A549 (cell line): ENCODE data around the gene NAV2.

Experiments used
- CHD2 ChIP-seq: fragments of 150-350 bp; IDR thresholded peaks from 2 replicates; pipeline ENCODE4 v1.6.1; 2014; ENCODE audit warnings: low read length; ENCODE audit not compliant: partially characterized antibody
- GATA3 ChIP-seq: IDR thresholded peaks from 2 replicates; pipeline ENCODE4 v1.6.1; 2012; ENCODE audit warnings: borderline replicate concordance
- JUN ChIP-seq, 2 experiments: fragments of >200 bp; sonication (Bioruptor Twin); formaldehyde crosslinking; IDR thresholded peaks; 2 replicates in 1 of 2; 3 replicates in 1 of 2; pipeline ENCODE4 v1.6.1; 2016 to 2017
- JUNB ChIP-seq: fragments of >200 bp; sonication (Bioruptor Twin); formaldehyde crosslinking; IDR thresholded peaks from 2 replicates; pipeline ENCODE4 v1.6.1; 2016
- MYC ChIP-seq: IDR thresholded peaks from 2 replicates; pipeline ENCODE4 v1.6.1; 2012; ENCODE audit warnings: mild to moderate bottlenecking, inconsistent platforms, low read length, improper control_type of control experiment, borderline replicate concordance
- NFE2L2 ChIP-seq: fragments of 150-350 bp; conservative IDR thresholded peaks from 2 replicates; pipeline ENCODE4 v1.6.1; 2014; ENCODE audit warnings: low read length
- POLR2A ChIP-seq: IDR thresholded peaks from 2 replicates; pipeline ENCODE4 v1.6.1; 2012; ENCODE audit warnings: mild to moderate bottlenecking, low read length
- POLR2AphosphoS2 ChIP-seq: conservative IDR thresholded peaks from 2 replicates; pipeline ENCODE4 v1.6.1; 2012; ENCODE audit warnings: low read length, improper control_type of control experiment, inconsistent platforms
- RAD21 ChIP-seq, 2 experiments: fragments of >200 bp in 1 of 2; sonication (Bioruptor Twin) in 1 of 2; formaldehyde crosslinking in 1 of 2; IDR thresholded peaks in 1 of 2; conservative IDR thresholded peaks in 1 of 2; 2 replicates in 1 of 2; 3 replicates in 1 of 2; pipeline ENCODE4 v1.6.1; 2012 to 2018; ENCODE audit warnings: inconsistent platforms in 1 of 2
- REST ChIP-seq: fragments of 200-600 bp; sonication (generic); IDR thresholded peaks from 2 replicates; pipeline ENCODE4 v1.6.1; 2016; ENCODE audit warnings: antibody characterized with exemption, mild to moderate bottlenecking, moderate library complexity
- TF ChIP-seq, protein P1 (sequence below): fragments of >200 bp; sonication (Bioruptor Twin); formaldehyde crosslinking; IDR thresholded peaks from 3 replicates; pipeline ENCODE4 v1.5.1; 2016
- TF ChIP-seq, protein P2 (sequence below): IDR thresholded peaks from 2 replicates; pipeline ENCODE4 v1.6.1; 2012

DNA sequence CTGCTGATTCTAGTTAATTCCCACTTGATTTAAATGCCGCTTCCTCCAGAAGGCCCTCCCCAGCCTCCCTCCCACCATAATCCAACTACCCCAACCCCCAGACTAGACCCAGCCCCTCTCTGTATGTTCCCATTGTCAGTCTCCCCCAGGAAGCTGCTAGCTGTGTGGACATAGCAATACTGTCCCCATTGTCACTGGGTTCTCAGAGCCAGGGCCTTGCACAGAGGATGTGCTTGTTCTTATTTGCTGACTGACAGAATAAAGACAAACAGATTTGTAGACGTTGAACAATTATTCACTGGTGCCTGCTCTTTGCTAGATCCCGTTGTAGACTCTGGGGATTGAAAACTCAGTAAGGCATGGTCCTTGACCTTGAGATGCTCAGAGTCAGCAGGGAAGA is 45.7 kb upstream of the NAV2 start:
- TF ChIP-seq JUNB (no peak), POLR2A (no peak), RAD21 (conservative IDR thresholded peaks at IDR 0.05 in 1 of 2, IDR thresholded peaks at IDR 0.05 in 1 of 2) (no peak), JUN (IDR thresholded peaks at IDR 0.05) (no peak), MYC (no peak), GATA3 (no peak), CHD2 (no peak), NFE2L2 (no peak), REST (no peak), POLR2AphosphoS2 (no peak)
- TF ChIP-seq, protein P1, sequence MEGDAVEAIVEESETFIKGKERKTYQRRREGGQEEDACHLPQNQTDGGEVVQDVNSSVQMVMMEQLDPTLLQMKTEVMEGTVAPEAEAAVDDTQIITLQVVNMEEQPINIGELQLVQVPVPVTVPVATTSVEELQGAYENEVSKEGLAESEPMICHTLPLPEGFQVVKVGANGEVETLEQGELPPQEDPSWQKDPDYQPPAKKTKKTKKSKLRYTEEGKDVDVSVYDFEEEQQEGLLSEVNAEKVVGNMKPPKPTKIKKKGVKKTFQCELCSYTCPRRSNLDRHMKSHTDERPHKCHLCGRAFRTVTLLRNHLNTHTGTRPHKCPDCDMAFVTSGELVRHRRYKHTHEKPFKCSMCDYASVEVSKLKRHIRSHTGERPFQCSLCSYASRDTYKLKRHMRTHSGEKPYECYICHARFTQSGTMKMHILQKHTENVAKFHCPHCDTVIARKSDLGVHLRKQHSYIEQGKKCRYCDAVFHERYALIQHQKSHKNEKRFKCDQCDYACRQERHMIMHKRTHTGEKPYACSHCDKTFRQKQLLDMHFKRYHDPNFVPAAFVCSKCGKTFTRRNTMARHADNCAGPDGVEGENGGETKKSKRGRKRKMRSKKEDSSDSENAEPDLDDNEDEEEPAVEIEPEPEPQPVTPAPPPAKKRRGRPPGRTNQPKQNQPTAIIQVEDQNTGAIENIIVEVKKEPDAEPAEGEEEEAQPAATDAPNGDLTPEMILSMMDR = no peak
- TF ChIP-seq, protein P2, sequence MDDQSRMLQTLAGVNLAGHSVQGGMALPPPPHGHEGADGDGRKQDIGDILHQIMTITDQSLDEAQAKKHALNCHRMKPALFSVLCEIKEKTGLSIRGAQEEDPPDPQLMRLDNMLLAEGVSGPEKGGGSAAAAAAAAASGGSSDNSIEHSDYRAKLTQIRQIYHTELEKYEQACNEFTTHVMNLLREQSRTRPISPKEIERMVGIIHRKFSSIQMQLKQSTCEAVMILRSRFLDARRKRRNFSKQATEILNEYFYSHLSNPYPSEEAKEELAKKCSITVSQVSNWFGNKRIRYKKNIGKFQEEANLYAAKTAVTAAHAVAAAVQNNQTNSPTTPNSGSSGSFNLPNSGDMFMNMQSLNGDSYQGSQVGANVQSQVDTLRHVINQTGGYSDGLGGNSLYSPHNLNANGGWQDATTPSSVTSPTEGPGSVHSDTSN = no peak
